Tibial artery (tissue), 4 donors: ENCODE data around the gene ATP2A2.

ENCODE experiments used
- DNase-seq, 2 donors: peaks; one replicate each; pipeline ENCODE4 v3.0.0-alpha.2; 2019
- H3K27ac ChIP-seq, 2 donors: fragments of 200-600 bp; sonication (generic) in 1 of 2; 1 replicate in 1 of 2; 2 replicates in 1 of 2; pipeline ENCODE4 v1.5.1; 2018 to 2019; ENCODE audit warnings: mild to moderate bottlenecking in 1 of 2
- H3K27me3 ChIP-seq, 2 donors: fragments of 200-600 bp; sonication (generic) in 1 of 2; one replicate each; pipeline versions ENCODE4 v1.5.1 to v1.6.0; 2016 to 2019
- H3K36me3 ChIP-seq, 3 donors: fragments of 200-600 bp; sonication (generic) in 2 of 3; one replicate each; pipeline ENCODE4 v1.5.1; 2016 to 2019; ENCODE audit warnings: mild to moderate bottlenecking in 2 of 3
- H3K4me1 ChIP-seq, 4 donors: fragments of 200-600 bp; sonication (generic) in 2 of 4; 1 replicate in 3 of 4; 2 replicates in 1 of 4; pipeline ENCODE4 v1.5.1; 2016 to 2019
- H3K4me3 ChIP-seq, 2 donors: fragments of 200-600 bp; sonication (generic) in 1 of 2; 1 replicate in 1 of 2; 2 replicates in 1 of 2; pipeline ENCODE4 v1.5.1; 2018 to 2019; ENCODE audit warnings: mild to moderate bottlenecking in 2 of 2
- H3K9me3 ChIP-seq, 3 donors: fragments of 200-600 bp; sonication (generic) in 1 of 3; one replicate each; pipeline ENCODE4 v1.5.1; 2016 to 2019
- CTCF ChIP-seq, 2 experiments: fragments of 200-600 bp in 1 of 2; fragments of 450-650 bp in 1 of 2; IDR thresholded peaks; one replicate each; pipeline ENCODE4 v1.5.1; 2017 to 2019; ENCODE audit warnings: antibody characterized with exemption in 2 of 2, mild to moderate bottlenecking in 1 of 2, moderate library complexity in 1 of 2
- intact Hi-C: fragments of 100-400 bp; cut with DNase I; formaldehyde crosslinking; loops from one replicate; pipeline ENCODE4 v1.15.0; 2023; ENCODE audit warnings: low total_unique reads

The ATP2A2 gene

GRCh38 chr12:110316861-110317260 is 35.8 kb downstream of the ATP2A2 start:
- intact Hi-C loops: no loop called here
- H3K9me3 ChIP-seq: no peaks in the 10 kb centered on the region
- H3K4me3 ChIP-seq: no peak overlapping the region
- no peaks in the 10 kb centered on the region for H3K27me3 ChIP-seq
- DNase-seq: no peak
- H3K4me1 ChIP-seq: peaks cover 0 to 86% (median 26%) of the 10 kb centered on the region in 4 donors
- H3K27ac ChIP-seq: peak overlapping the region; percentile 34 to 39
- H3K36me3 ChIP-seq: peaks cover 5 to 16% (median 12%) of the 10 kb centered on the region in 3 donors
- no peak for TF ChIP-seq CTCF (IDR thresholded peaks at IDR 0.05)

DNA sequence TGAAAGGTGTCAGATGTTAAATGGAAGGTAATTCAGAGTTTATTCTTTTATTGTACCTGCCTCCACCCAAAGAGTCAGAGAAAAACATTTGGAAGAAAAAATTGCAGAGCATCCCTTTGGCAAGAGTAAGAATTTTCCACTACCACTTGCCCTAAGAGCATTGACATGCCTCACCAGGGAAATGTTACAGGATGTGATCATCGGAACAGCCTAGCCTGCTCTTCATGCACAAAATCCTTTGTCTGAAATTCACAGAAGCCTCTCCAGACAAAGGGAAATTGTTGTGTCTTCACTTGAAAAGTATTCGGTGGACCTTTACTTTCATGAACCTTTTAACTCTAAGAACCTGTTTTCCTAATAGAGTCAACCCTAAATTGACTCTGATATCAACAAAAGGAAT is 36.9 kb downstream of the ATP2A2 start:
- DNase-seq: no peak
- H3K36me3 ChIP-seq: peaks cover 5 to 21% (median 18%) of the 10 kb centered on the region in 3 donors
- no peaks in the 10 kb centered on the region for H3K9me3 ChIP-seq
- H3K4me1 ChIP-seq: peaks cover 0 to 75% (median 23%) of the 10 kb centered on the region in 4 donors
- H3K27me3 ChIP-seq: no peaks in the 10 kb centered on the region
- no peak overlapping the region for H3K27ac ChIP-seq
- intact Hi-C loops: no loop called here
- no peak for TF ChIP-seq CTCF (IDR thresholded peaks at IDR 0.05)
- no peak overlapping the region for H3K4me3 ChIP-seq

DNA sequence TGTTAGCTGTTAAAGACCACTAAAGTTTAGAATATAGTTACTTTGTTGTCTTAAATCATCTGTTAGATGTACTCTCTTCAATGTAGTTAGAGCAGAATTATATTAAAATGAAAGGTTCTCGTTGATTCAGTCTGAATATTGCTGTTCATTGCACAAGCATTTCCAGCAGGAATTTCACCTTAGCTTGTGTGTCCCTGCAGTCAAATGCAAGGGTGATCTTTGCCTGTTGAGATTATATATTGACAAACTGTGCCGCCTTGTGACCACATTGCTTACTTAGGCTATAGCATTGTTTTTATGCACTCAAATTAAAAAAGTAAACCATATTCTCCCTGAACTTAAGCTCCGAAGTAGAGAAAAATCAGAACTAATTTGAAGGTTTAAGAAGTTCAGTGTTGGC is 39.5 kb downstream of the ATP2A2 start:
- peaks cover 0 to 51% (median 21%) of the 10 kb centered on the region in 4 donors for H3K4me1 ChIP-seq
- intact Hi-C loops: no loop called here
- H3K27me3 ChIP-seq: no peaks in the 10 kb centered on the region
- no peak for TF ChIP-seq CTCF (IDR thresholded peaks at IDR 0.05)
- H3K27ac ChIP-seq: no peak overlapping the region
- peaks cover 25 to 43% (median 42%) of the 10 kb centered on the region in 3 donors for H3K36me3 ChIP-seq
- no peak overlapping the region for H3K4me3 ChIP-seq
- no peaks in the 10 kb centered on the region for H3K9me3 ChIP-seq
- no peak for DNase-seq

- no peak overlapping the region for H3K27ac ChIP-seq
- intact Hi-C loops: no loop called here
These were observed 48.7 kb downstream of the ATP2A2 start for GRCh38 chr12:110329710-110330109.

GRCh38 chr12:110330124-110330523 is 49.1 kb downstream of the ATP2A2 start:
- no peak overlapping the region for H3K4me3 ChIP-seq
- peaks cover 0 to 37% (median 8%) of the 10 kb centered on the region in 4 donors for H3K4me1 ChIP-seq
- no peak for DNase-seq
- TF ChIP-seq CTCF (IDR thresholded peaks at IDR 0.05): no peak
- no peak overlapping the region for H3K27ac ChIP-seq
- intact Hi-C loops: no loop called here
- peaks cover 77 to 94% (median 78%) of the 10 kb centered on the region in 3 donors for H3K36me3 ChIP-seq
- no peaks in the 10 kb centered on the region for H3K9me3 ChIP-seq
- no peaks in the 10 kb centered on the region for H3K27me3 ChIP-seq

More at GRCh38 chr12:110329710-110330109, 48.7 kb downstream of the ATP2A2 start:
- H3K4me1 ChIP-seq: peaks cover 0 to 37% (median 8%) of the 10 kb centered on the region in 4 donors
- no peak for DNase-seq
- H3K27me3 ChIP-seq: no peaks in the 10 kb centered on the region
- peaks cover 77 to 92% (median 78%) of the 10 kb centered on the region in 3 donors for H3K36me3 ChIP-seq
- H3K9me3 ChIP-seq: no peaks in the 10 kb centered on the region
- TF ChIP-seq CTCF (IDR thresholded peaks at IDR 0.05): no peak
- no peak overlapping the region for H3K4me3 ChIP-seq

DNA sequence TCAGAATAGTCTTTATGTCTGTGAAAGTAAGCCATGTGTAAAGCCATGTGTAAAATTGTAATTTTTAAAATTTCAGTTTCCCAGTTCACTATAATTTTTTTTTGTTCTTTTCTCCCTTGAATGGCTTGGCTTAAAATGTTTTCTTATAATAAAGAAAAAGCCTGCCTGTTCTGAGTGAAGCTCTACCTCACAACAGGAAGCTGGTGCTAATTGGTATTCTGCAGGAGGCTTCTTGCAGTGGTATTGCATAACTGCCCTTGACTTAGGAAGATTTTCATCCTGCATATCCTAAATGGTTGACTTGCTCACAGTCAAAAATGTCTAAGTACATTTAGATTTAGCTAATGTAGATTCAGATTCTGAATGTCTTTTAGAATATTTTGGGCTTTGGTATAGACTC is 49.5 kb downstream of the ATP2A2 start:
- Histone ChIP-seq H3K4me3 (no peak overlapping the region), H3K27me3 (no peaks in the 10 kb centered on the region), H3K27ac (no peak overlapping the region), H3K4me1 (peaks cover 0 to 37% (median 8%) of the 10 kb centered on the region in 4 donors), H3K9me3 (no peaks in the 10 kb centered on the region), H3K36me3 (peaks cover 77 to 94% (median 79%) of the 10 kb centered on the region in 3 donors)
- TF ChIP-seq CTCF (IDR thresholded peaks at IDR 0.05): no peak
- intact Hi-C loops: no loop called here
- no peak for DNase-seq
